ENCODE results near the gene APOL5.

The APOL5 gene

DNA sequence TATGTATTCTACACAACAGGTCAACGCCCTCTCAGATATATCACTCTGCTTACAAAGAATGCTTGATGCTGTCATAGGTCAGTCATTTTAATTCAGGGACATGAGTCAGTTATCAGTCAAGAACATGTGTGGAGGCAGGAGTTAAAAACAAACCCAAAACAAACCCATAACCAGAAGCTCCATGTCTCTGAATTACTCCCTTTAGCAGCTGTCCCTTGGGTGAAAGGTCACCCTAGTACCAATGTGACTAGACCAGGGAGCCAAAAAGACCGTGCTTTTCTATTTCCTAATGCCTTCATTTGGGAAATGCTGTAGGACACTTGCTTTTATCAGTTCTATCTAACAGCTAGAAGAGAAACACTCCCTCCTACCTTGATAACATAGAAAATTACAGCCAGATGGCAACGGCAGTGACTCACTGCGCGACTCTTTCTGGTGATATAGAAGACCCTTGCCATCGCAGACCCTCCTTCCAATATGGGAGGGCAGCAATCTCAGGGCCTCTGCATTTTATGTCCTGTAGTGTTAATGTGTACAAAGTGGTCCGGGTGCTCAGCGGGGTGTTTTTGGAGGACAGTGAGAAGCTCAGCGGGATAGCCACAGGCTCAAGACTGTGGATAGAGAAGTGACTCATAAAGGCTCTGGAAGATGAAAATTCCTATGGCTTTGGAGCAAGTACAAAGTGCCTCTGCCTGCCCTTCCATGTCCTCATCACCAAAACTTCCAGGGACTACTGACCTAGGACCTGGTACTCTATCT lies 24.8 kb downstream of the APOL5 start:
- DNase-seq (ENCODE audit: low read depth): no peak

DNA sequence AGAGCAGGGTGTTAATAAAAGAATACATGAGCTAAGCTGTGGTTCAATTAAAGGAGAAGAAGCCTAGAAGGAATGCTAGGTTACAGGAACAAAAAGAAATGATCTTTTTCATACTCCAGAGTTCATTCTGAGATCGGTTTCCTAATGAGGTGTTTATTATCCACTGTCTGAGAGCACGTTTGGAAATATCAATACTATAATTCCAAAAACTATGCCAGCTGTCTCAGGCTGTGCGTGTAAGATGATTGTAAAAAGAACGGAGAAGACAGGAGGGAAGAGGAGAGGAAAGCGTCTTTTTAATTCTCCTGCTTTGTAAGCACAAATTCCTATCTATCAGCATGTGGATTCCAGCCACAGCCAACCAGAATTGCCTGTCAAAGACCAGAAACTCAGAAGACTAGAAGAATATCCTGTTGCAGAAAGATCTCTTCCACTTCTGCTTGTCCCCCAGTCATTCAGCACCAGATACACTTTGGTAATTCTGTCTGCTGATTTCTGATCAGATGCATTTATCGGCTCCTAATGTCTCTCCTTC lies 25.7 kb downstream of the APOL5 start:
- no peak for DNase-seq (ENCODE audit: low read depth)

- no peak for DNase-seq (ENCODE audit: low read depth)
These were observed 28.6 kb downstream of the APOL5 start for GRCh38 chr22:35746248-35746647.

GRCh38 chr22:35746946-35747703 lies 29.5 kb downstream of the APOL5 start:
- DNase-seq (ENCODE audit: low read depth): no peak

- no peak for DNase-seq (ENCODE audit: low read depth)
These were observed 32.1 kb downstream of the APOL5 start for GRCh38 chr22:35749808-35750207.

GRCh38 chr22:35752006-35752862 lies 34.6 kb downstream of the APOL5 start:
- DNase-seq (ENCODE audit: low read depth): no peak

DNA sequence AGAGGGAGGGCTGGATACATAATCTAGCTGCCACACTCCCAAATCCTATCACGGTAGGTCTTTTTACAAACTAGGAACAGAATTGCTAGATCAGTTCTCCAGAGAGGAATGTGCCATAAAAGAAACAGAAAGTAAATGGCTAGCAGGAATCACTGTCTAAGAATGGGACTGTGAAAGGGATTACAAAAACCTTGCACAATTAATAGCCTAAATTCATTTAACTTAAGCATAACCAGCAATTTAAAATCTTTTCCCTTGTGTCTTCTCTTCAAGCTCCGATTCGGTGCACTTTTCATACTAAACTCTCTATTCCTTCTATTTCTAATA lies 35.2 kb downstream of the APOL5 start:
- no peak for DNase-seq (ENCODE audit: low read depth)

GRCh38 chr22:35754761-35755160 lies 37.1 kb downstream of the APOL5 start:
- DNase-seq (ENCODE audit: low read depth): no peak

- DNase-seq (ENCODE audit: low read depth): no peak
These were observed 39.0 kb downstream of the APOL5 start for GRCh38 chr22:35756722-35757121.

DNA sequence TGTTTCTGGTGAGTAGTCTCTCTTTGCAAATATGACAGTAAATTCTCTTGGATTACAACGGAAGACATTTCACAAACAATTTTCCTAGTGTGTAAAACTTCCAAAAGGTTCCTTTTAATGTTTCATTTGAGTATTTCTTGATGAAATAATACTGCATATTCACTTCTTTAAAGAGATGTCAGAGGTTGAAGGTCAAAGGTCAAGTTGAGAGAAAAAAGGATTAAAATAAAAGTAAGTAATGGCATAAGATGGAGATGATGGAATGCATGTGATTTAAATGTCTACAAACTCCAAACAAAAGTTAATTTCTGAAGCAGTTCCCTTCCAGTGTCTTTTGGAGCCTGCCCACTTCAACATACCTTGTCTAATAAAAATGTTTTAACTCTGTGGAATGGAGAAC lies 40.7 kb downstream of the APOL5 start:
- no peak for DNase-seq (ENCODE audit: low read depth)

DNA sequence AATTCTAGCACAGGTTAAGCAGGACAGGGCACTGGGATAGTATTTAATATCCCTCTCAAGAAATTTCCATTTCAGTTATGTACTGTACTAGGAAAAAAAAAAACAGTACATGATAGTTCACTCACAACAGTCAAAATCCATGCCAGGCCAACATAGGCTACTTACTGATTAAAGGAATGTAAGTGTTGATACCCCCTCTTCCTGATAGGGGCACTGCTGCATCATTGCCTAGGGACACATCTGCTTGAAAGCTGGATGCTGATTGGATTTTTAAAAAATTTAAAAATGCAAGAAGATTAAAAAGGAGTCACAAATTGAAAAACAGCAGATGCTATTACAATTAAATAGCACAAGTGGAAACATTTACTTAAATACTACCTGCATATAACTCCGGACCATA lies 43.4 kb downstream of the APOL5 start:
- DNase-seq (ENCODE audit: low read depth): no peak

- DNase-seq (ENCODE audit: low read depth): no peak
These were observed 49.2 kb downstream of the APOL5 start for GRCh38 chr22:35766654-35767580.

GRCh38 chr22:35769974-35770373 lies 52.3 kb downstream of the APOL5 start:
- DNase-seq (ENCODE audit: low read depth): no peak

DNA sequence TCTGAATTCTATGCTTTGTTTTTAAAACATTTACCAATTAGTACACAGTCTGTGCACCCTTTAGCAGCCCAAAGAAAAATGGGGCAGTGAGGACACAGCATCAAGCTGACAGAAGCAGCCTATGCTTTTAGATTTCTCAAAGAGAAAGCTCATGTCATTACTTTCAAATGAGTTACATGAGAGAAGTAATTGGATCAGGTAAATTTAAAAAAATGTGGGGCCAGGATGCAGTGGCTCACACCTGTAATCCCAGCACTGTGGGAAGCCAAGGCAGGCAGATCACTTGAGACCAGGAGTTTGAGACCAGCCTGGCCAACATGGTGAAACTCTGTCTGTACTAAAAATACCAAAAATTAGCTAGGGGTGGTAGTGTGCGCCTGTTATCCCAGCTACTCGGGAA lies 57.7 kb downstream of the APOL5 start:
- DNase-seq (ENCODE audit: low read depth): no peak

GRCh38 chr22:35777335-35777975 lies 59.8 kb downstream of the APOL5 start:
- no peak for DNase-seq (ENCODE audit: low read depth)

All from activated T-helper 1 cell treated with Interleukin-2 at 50 U/mL for 16 hours (primary cell).